Loucy (cell line): ENCODE measurements around the gene IKZF5.

ENCODE experiments used
- H2AFZ ChIP-seq: fragments of 200-600 bp; sonication (generic); 2 replicates; pipeline ENCODE4 v1.6.0; 2016; ENCODE audit warnings: antibody characterized with exemption, mild to moderate bottlenecking, low read length, moderate library complexity
- H3F3A ChIP-seq: fragments of 200-600 bp; 2 replicates; pipeline ENCODE4 v1.6.0; 2016; ENCODE audit warnings: antibody characterized with exemption, low read depth, mild to moderate bottlenecking
- H3K27me3 ChIP-seq: fragments of 200-600 bp; sonication (generic); 2 replicates; pipeline ENCODE4 v1.6.1; 2014; ENCODE audit warnings: low read length, mild to moderate bottlenecking; ENCODE audit not compliant: insufficient read depth, poor library complexity, severe bottlenecking
- H3K36me3 ChIP-seq: fragments of 200-600 bp; sonication (generic); 2 replicates; pipeline ENCODE4 v1.6.1; 2016; ENCODE audit warnings: low read length; ENCODE audit not compliant: insufficient read depth
- H3K4me1 ChIP-seq: fragments of 200-600 bp; sonication (generic); 2 replicates; pipeline ENCODE4 v1.5.1; 2014; ENCODE audit warnings: low read length, mild to moderate bottlenecking; ENCODE audit not compliant: insufficient read depth, poor library complexity, severe bottlenecking
- H3K4me2 ChIP-seq: fragments of 200-600 bp; sonication (generic); 2 replicates; pipeline ENCODE4 v1.6.0; 2014; ENCODE audit warnings: antibody characterized with exemption, low read length, low read depth, mild to moderate bottlenecking; ENCODE audit not compliant: poor library complexity, severe bottlenecking
- H3K4me3 ChIP-seq: fragments of 200-600 bp; sonication (generic); 2 replicates; pipeline ENCODE4 v1.5.1; 2014; ENCODE audit warnings: low read length, mild to moderate bottlenecking, mixed read lengths; ENCODE audit not compliant: poor library complexity, severe bottlenecking
- H3K79me2 ChIP-seq: fragments of 200-600 bp; sonication (generic); 2 replicates; pipeline ENCODE4 v1.6.1; 2014; ENCODE audit warnings: low read length; ENCODE audit not compliant: insufficient read depth
- H3K9ac ChIP-seq: fragments of 200-600 bp; sonication (generic); 2 replicates; pipeline ENCODE4 v1.6.0; 2014; ENCODE audit warnings: mild to moderate bottlenecking, low read depth, low read length, moderate library complexity; ENCODE audit not compliant: poor library complexity, severe bottlenecking
- H3K9me2 ChIP-seq: fragments of 200-600 bp; sonication (generic); replicated peaks from 2 replicates; pipeline ENCODE4 v1.6.1; 2016; ENCODE audit warnings: low read depth, low read length, mixed read lengths
- H3K9me3 ChIP-seq: fragments of 200-600 bp; sonication (generic); 2 replicates; pipeline ENCODE4 v1.6.1; 2014; ENCODE audit warnings: mild to moderate bottlenecking, antibody characterized with exemption, low read length, low read depth; ENCODE audit not compliant: insufficient read depth
- H4K20me1 ChIP-seq: fragments of 200-600 bp; sonication (generic); 2 replicates; pipeline ENCODE4 v1.6.0; 2014; ENCODE audit warnings: antibody characterized with exemption, low read length, mild to moderate bottlenecking; ENCODE audit not compliant: insufficient read depth, poor library complexity, severe bottlenecking
- CTCF ChIP-seq: fragments of 200-600 bp; sonication (generic); conservative IDR thresholded peaks from 2 replicates; pipeline ENCODE4 v1.5.1; 2014; ENCODE audit warnings: mild to moderate bottlenecking, antibody characterized with exemption, low read length
- EZH2phosphoT487 ChIP-seq: fragments of 200-600 bp; IDR thresholded peaks from 2 replicates; pipeline ENCODE4 v1.6.1; 2018; ENCODE audit warnings: antibody characterized with exemption, mild to moderate bottlenecking, moderate library complexity, borderline replicate concordance

Gene IKZF5

GRCh38 chr10:122966879-122967278, 41.7 kb downstream of the IKZF5 start:
- Histone ChIP-seq H3K4me2 (no peak overlapping the region), H3K9me3 (peaks cover 14% of the 10 kb centered on the region; the same call in 1 of the 2 replicates), H3K4me3 (no peak overlapping the region), H3K9me2 (no peaks in the 10 kb centered on the region), H4K20me1 (no peaks in the 10 kb centered on the region), H3K27me3 (no peaks in the 10 kb centered on the region), H3K79me2 (no peaks in the 10 kb centered on the region), H3K36me3 (0 out of 2 replicates have a peak, but pooled peaks cover 9% of the 10 kb centered on the region), H3K9ac (no peak overlapping the region), H2AFZ (no peak overlapping the region), H3K4me1 (no peaks in the 10 kb centered on the region), H3F3A (no peaks in the 10 kb centered on the region)
- TF ChIP-seq CTCF (no peak), EZH2phosphoT487 (no peak)

- TF ChIP-seq CTCF: no peak
- no peak for TF ChIP-seq EZH2phosphoT487
These were observed 46.2 kb downstream of the IKZF5 start for GRCh38 chr10:122962405-122962804.

GRCh38 chr10:122957474-122957873, 51.1 kb downstream of the IKZF5 start:
- no peaks in the 10 kb centered on the region for H3K9me3 ChIP-seq
- H3F3A ChIP-seq: no peaks in the 10 kb centered on the region
- H4K20me1 ChIP-seq: no peaks in the 10 kb centered on the region
- peak overlapping the region; percentile 25 for H3K9ac ChIP-seq
- H3K4me3 ChIP-seq: peak overlapping the region; percentile 12
- H3K9me2 ChIP-seq: no peaks in the 10 kb centered on the region
- peaks cover 26% of the 10 kb centered on the region for H3K79me2 ChIP-seq
- no peaks in the 10 kb centered on the region for H3K36me3 ChIP-seq
- H3K4me1 ChIP-seq: peaks cover 36% of the 10 kb centered on the region
- H3K27me3 ChIP-seq: no peaks in the 10 kb centered on the region
- TF ChIP-seq EZH2phosphoT487 (no peak), CTCF (no peak)
- no peak overlapping the region for H2AFZ ChIP-seq
- H3K4me2 ChIP-seq: peak overlapping the region; percentile 93

More at GRCh38 chr10:122962405-122962804, 46.2 kb downstream of the IKZF5 start:
- H3K79me2 ChIP-seq: no peaks in the 10 kb centered on the region
- H4K20me1 ChIP-seq: no peaks in the 10 kb centered on the region
- H3K9ac ChIP-seq: no peak overlapping the region
- H3K9me2 ChIP-seq: no peaks in the 10 kb centered on the region
- no peaks in the 10 kb centered on the region for H3F3A ChIP-seq
- H3K9me3 ChIP-seq: peaks cover 8% of the 10 kb centered on the region; the same call in 1 of the 2 replicates
- H3K4me1 ChIP-seq: peaks cover 5% of the 10 kb centered on the region
- no peak overlapping the region for H2AFZ ChIP-seq
- no peaks in the 10 kb centered on the region for H3K27me3 ChIP-seq
- H3K4me2 ChIP-seq: no peak overlapping the region
- H3K4me3 ChIP-seq: no peak overlapping the region
- 0 out of 2 replicates have a peak, but pooled peaks cover 9% of the 10 kb centered on the region for H3K36me3 ChIP-seq
